ENCODE data around the gene ADAMTS2. TPM values are rescaled to one million over a fixed set of nuclear protein-coding genes. Genes with fewer than 3 reads are reported as not detected.

ADAMTS2 gene
- polyA plus RNA-seq, 3 donors = 5.3 to 40.7 (median 14.6) TPM

DNA sequence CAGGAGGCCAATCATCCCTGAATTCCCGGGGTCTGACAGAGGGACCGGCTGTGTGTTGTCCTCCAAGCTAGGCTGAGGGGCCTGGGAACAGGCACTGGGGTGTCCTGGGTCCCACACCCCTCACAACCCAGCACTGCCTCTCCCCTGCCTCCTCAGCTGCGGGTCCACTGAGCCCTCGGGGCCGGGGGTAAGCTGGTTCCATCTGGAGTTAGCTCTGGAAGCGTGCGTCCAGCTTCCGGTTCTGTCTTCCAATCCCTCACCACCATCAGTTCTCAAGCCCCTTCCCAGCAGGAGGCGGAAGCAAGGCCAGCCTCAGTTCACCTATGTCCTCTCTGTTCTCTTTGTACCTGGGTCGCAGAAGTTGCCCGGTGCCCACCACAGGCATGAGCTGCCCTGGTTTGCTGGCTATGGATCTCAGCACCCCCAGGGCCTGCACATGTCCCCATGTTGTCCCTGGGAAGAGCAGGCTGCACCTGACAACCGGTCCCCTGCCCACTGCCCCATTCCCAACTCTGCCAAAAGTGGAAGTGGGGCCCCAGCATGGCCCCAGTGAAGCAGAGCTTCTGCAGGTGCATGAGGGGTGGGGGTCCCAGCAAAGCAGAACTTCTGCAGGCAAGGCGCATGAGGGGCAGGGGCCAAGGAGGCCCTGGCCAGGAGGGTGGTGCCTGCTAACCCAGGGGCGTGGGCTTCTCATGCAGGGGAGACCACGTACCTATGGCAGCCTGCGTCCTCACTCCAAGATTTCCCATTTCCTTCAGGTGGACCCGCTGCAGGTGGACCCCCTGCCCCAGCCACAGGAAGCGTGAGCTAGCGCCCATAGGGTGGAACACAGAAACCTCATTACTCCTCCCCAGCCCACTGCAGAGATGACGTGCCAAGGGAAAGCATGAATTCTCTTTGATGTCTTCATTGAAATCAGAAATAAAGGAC lies 173.2 kb downstream of the ADAMTS2 start:
- 76 to 91% (median 89%) methylated on average over 20 of the region's 20 CpGs for WGBS, 3 donors
- H3K27ac ChIP-seq (ENCODE audit: low read depth, low read length) = no peak overlapping the region

DNA sequence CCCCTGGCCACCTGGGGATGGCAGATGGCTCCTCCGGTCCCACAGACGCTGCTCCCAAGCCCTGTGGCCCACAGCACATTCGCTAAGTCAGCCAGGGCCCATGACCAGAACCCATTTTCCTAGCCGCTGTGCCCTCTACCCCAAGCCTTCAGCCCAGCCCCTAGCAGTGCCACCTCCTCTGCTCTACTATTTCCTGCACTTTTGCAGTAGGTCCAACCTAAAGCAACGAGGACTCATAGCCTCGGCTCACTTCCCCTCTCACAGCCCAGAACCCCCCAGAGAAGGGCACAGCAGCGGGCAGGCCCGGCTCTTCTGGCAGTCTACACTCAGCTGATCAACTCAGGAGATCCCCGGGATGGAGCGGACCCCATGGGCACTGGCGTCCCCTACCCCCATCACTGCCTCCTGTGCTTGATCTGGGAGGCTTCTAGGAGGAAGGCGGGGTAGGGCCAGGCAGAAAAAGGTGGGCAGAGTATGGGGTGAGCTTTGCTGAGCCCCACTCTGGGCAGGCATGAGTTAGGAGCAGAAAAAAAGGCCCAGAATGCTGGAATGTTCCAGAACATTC lies 173.9 kb downstream of the ADAMTS2 start:
- no peak overlapping the region for H3K27ac ChIP-seq (ENCODE audit: low read depth, low read length)
- WGBS, 3 donors = 81 to 95% (median 90%) methylated on average over 12 of the region's 12 CpGs

DNA sequence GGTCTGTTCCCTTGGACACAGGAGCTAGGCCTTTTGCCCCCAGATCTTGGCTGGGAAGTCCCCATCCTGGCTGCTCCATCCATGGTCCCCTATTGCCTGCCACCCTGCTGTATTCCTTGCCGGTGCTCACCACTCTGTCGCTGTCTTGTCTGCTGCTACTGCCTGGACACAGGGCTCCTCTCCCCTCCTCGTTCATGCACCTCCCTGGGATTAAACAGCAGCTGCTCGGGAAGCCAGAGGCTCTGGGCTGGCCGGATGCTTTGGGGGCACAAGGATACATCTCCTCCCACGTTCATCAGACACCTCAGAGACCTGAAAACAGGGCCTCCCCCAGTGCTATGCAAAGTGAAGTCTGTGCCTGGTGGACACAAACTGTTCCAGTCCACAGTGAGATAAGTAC lies 174.7 kb downstream of the ADAMTS2 start:
- WGBS, 3 donors = 62 to 75% (median 64%) methylated on average over 6 of the region's 6 CpGs
- H3K27ac ChIP-seq (ENCODE audit: low read depth, low read length) = no peak overlapping the region

DNA sequence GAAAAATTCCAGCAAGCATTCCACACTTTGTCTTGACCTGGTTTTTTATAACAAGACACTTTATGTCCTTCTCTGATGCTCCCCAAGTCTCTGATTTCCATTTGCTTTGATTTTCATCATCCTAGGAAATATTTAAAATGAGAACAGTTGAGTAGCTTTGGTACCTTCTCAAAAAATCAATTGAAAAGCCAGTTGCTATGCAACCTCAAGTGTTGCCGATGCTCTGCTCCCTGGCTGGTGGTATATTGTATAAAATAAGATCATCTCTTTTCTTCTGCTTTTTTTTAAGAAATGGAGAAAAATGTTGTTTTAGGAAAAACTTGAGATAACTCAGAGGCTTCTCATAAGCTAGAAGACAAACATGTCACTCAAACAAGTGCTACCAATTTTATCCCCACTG lies 175.4 kb downstream of the ADAMTS2 start:
- 60 to 90% (median 90%) methylated on average over 1 of the region's 1 CpG for WGBS, 3 donors
- no peak overlapping the region for H3K27ac ChIP-seq (ENCODE audit: low read depth, low read length)

DNA sequence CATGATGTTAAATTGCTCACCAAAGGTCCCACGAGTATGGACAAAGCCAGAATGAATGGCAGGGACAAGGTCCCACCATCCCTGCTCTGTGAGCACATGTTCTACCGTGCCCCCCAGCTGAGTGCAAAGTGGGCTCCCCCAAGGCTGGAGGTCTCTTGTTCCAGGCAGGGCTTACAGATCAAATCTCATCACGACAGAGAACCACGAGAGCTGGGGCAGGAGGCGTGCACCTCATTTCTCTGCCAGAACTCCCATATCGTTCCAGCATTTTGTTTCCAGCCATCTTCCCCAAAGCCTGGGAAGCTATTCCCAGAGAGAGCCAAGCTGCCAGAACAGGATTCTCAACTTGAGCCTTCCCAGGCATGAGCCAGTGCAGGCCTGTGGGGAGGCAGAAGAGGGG lies 176.6 kb downstream of the ADAMTS2 start:
- 58 to 85% (median 63%) methylated on average over 6 of the region's 6 CpGs for WGBS, 3 donors

DNA sequence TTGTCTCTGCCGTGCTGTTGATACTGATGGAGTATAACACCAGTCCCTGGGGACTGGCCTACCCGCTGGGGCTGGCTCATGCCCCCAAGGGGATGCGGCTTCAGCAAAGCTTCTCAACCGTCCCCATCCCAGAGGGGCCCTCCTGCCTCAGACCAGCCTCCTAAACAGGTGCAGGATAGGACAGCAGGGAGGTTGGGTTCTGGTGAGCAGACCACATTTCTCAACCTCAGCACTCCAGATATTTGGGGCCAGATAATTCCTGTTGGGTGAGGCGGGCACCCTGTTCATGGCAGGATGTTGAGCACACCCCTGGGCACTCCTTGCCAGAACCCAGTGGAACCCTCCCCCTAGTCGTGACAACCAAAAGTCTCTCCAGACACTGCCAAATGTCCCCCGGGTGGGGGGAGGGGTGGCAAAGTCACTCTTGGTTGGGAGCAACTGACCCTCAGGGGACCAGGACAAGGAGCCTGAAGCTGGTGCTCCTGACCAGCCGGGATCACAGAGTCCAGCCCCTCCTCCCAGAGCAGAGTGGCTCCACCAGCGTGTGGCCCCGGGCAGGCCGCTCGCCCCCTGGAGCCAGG lies 177.3 kb downstream of the ADAMTS2 start:
- H3K27ac ChIP-seq (ENCODE audit: low read depth, low read length) = no peak overlapping the region
- WGBS, 3 donors = 86 to 90% (median 90%) methylated on average over 12 of the region's 12 CpGs

More for the DNA sequence above, 176.6 kb downstream of the ADAMTS2 start:
- H3K27ac ChIP-seq (ENCODE audit: low read depth, low read length) = no peak overlapping the region

DNA sequence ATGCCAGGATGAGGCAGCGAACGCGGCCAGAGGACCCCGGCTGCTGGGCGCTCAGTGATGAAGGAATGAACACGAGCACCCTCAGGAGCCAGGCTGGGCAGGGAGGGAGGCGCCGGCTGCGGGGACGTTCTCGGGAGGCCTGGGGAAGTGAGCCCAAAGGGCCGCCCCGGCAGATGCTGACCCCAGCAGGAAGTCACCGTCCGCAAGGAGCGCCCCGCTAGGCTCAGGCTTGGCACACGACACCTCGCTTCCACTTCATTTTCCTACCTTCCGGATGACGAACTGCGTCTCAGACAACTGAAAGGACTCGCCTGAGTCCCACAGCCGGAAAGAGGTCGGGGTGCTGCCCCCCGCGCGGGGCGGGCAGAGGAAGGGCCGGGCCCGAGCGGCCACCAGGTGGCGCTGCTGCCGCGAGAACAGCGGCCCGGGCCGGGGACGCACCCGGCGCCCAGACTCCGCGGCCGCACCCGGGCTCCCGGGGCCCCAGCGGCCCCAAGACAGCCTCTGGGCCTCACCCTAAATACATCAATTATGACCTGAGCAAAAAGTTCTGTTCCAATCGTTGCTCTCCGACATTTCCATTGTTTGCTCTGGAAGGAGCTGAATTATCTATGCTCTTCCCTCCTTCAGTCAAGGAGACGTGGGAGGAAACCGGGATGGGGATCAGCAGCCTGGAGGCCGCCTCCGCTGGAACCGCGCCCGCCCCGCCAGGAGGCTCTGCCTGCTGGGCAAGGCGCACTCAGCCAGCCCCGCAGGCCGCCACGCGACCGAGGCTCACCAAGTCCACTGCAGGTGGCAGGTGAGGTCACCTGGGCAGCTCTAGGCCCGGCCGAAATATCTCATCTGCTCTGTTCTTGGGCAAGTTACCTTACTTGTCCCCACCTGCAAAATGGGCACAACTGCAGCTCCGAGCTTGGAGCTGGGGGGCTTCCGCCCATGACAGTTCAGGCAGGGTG lies 178.1 kb downstream of the ADAMTS2 start:
- H3K27ac ChIP-seq (ENCODE audit: low read depth, low read length) = no peak overlapping the region
- WGBS, 3 donors = 18 to 20% (median 18%) methylated on average over 65 to 67 of the region's 67 CpGs

DNA sequence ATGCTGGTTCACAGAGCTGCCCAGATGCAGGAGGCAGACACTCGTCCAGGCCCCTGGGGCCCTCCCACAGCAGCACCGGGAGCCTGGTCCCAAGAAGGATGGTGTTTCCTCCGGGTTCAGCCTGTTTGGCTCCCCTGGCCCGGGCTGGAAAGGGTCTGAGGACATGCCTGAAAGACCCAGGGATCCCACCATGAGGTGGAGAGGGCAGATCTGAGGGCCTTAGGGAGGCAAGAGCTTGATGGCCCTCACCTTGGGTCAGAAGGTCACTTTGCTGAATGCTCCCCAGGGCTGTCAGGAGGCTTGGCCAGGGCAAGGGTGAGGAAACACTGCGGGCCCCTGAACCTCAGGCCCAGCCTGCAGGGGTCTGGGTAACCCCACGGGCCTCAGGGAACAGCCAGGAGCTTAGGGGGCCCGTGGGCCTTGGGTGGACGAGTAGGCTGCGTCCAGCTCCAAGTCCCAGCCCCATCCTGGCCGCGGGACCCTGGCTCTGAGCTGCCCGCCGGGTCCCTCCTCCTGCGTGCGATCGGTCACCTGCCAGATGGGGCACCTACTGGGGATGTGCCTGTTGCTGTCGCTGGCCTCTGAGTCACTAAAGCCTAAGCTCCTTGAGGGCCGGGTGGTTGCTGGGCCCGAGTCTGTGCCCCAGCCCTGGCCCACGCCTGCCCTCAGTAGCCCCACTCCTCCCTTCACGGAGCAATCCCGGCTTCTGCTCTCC lies 178.9 kb downstream of the ADAMTS2 start:
- 69 to 85% (median 84%) methylated on average over 22 of the region's 22 CpGs for WGBS, 3 donors
- H3K27ac ChIP-seq (ENCODE audit: low read depth, low read length) = no peak overlapping the region

DNA sequence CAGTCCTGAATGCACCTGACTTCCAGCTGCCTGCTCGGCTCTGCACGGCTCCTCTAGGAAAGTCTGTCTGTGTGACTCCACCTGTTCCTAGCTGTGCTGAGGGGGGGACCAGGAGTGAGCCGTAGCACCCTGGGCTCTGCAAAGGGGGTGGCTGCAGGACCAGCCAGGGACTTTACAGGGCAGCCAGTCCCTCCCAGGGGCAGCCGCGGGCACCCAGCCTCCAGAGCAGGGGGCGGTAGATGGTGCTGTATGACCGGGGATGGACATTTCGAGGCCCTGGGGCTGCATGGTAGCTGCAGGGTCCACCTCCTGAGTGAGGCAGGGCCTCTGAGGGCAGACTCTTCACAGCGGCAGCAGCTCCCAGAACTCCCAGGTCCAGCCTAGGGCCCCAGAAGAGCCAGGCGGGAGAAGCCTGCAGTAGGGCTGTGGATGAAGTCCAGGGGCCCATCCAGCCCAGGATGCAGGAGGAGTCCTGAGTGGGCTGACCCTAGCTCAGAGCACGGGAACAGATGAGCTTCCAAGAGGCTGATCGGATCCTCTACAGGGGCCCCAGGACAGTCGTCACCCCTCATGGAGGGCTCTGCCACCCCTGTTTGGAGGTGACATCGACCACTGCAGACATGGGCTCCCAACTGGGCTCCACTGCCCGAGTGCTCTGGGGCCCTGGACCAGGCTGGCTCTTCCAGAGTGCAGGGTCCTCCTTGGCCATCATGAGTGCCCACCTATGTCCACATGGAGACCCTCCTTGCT lies 179.7 kb downstream of the ADAMTS2 start:
- 75 to 91% (median 91%) methylated on average over 15 of the region's 15 CpGs for WGBS, 3 donors
- no peak overlapping the region for H3K27ac ChIP-seq (ENCODE audit: low read depth, low read length)

DNA sequence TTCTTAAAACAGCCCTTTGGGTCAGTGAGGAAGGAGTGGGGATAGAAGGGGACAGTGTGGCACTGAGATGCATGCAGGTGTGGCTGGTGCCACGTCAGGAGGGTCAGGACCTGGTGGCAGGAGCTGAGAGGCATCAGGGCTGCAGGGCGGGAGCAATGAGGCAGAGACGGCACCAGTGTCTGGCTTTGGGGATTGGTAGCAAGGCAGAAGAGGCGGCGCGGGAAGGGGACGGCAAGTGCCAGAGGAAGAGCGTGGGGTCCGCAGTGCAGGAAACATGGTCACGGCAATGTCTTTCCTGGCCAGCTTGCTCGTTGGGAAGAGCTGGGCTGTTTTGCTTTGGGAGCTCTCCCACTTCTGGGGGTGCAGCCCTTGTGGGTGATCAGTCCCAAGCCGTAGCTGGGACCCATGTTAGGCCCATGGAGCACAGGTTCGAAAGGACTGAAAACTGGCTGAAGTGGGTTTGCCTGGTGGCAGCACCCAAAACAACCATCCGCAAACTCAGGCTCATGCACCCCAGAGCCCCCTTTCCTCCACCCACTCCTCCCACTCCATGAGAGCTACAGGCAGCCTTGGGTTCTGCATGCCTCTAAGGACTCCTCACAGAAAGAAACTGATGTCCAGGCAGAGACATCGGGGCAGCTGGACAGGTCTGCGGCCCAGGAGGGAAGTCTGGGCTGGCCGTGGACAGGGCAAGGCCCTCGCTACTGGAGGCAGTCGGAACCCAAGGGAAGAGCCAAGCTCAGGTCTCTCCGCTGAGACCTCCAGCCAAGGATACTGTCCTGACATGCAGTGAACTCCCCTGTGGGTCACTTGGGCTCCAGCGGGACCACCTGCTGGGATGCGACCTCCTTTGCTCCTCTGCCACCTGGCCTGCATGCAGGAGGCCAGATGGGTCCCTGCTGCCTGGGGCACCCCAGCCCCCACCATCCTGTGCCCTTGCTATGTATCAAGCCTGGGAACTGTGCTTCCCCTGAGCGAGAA lies 180.6 kb downstream of the ADAMTS2 start:
- WGBS, 3 donors = 78 to 87% (median 87%) methylated on average over 23 of the region's 23 CpGs
- H3K27ac ChIP-seq (ENCODE audit: low read depth, low read length) = no peak overlapping the region

DNA sequence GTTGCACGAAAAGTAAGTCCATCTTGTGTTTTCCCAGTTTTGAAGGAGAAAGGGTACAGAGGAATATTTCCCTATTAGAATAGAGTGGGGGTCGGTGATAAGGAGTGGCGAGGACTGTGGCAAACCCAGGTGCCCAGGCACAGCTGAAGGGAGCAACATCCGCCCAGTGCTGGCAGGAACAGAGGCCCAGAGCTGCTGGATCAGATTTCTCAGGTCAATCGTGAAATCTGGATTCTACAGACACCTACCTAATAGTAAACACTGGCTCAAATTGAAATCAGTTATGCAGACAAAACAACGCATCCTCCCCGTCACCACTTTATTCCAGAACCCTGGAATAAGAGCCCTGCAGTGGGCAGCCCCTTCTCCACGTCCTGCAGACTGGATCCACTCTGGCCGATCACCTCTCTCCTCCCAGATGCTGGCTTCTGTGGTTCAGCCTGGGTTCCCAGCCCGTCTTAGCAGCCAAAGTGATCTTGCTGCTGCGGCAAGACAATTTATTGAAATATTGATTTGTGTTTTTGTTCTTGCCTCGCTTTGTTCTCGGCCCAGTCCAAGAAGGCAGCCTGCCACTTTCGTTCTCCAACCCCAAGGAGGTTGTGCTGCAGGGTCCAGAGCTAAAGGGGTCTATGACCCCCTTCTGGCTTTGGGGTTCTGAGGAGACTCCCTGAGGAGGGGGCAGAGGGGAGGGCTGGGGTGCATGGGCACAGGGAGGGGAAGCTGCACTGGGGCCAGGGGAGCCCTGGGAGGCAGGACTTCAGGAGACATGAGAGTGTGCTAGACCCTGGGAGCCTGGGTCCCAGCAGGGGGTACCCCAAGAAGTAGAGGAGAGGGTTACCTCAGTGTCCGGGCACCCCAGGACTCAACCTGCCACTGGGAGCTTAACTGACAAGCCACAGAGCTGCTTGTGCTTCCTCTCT lies 181.8 kb downstream of the ADAMTS2 start:
- H3K27ac ChIP-seq (ENCODE audit: low read depth, low read length) = no peak overlapping the region
- 63 to 94% (median 90%) methylated on average over 15 of the region's 15 CpGs for WGBS, 3 donors

DNA sequence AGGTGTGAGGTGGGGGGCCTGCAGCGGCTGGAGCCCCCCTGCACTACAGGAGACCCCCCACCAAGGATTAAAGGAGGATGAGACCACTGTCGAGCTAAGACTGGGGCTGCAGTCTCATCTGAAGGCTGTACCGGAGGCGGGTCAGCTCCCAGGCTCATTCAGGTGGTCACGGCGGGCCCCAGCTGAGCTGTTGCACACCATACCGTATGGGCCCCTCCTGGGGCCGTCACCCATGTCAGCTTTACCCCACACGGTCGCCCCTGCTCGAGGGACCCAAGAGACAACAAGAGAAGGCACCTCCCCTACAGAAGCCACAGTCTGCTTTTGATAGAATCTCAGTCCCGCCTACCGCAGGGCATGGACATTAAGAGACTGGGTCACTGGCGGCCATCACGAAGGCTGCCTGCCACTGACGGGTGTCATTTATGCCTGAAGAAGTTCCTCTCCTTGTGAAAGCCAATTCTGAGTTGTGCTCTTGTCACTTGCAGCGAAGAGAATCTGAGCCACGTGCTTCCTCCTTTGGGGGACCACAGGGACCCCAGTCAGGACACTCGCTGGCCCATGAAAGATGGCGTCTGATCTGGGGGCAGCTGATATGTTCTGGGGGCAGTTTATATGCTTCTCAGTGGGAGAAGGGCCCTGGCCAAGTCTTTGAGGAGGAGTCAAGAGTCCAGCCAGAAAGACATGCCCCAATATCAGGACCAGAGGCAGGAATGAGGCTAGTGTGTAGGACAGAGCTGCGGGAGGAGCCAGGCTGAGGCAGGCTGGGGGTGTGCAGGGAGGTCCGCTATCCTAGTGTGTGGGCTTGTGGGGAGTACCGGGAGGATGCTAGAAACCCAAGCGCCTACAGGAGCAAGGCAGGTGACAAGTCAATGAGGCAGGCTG lies 182.7 kb downstream of the ADAMTS2 start:
- no peak overlapping the region for H3K27ac ChIP-seq (ENCODE audit: low read depth, low read length)
- WGBS, 3 donors = 86 to 92% (median 89%) methylated on average over 20 to 24 of the region's 24 CpGs

DNA sequence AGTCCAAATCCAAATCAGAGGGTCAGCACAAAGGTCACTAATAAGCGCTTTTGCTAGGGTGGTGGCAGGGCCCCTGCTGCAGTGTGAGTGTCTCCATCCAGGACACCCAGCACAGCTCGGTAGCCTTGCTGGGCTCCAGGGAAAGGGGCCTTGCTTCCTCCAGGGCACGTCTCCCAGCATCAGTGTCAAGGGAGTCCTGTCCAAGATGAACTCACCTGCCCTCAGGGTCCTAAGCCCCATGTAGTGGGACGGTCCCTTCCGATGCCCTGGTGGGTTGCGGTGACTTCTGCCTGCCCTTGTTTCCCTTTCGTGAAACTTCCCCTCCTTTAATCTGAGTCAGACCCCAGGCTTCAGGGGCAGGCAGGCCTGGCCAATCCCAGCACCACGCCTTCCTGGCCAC lies 183.4 kb downstream of the ADAMTS2 start:
- WGBS, 3 donors = 90 to 95% (median 94%) methylated on average over 8 of the region's 8 CpGs
- H3K27ac ChIP-seq (ENCODE audit: low read depth, low read length) = no peak overlapping the region

DNA sequence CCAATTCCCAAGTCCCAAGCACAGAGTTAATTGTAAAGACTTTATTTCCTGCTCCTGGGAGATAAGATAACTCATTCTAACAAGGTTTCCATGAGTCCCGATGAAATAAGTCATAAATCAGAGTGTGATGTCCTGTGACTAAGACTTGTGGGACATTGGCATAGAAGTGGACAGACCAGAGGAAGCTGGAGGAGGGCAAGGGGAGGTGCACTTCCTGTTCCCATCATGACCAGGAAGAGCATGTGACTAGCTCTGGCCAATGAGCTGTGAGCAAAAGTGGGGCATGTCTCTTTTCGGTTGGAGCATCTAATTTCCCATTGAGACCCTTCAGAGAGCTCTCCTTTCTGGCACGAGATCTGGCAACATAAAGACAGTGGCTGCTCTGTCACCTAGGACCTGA lies 184.7 kb downstream of the ADAMTS2 start:
- H3K27ac ChIP-seq (ENCODE audit: low read depth, low read length) = no peak overlapping the region
- WGBS, 3 donors = 76 to 84% (median 82%) methylated on average over 3 of the region's 3 CpGs
